ENCODE measurements around the gene SETBP1.

The SETBP1 gene

GRCh38 chr18:44816477-44816876 is 135.8 kb downstream of the SETBP1 start:
- no peak for DNase-seq (ENCODE audit: low spot score)

- no peak for DNase-seq (ENCODE audit: low spot score)
Measured at GRCh38 chr18:44817831-44818473, 137.3 kb downstream of the SETBP1 start.

GRCh38 chr18:44818668-44819403 is 138.1 kb downstream of the SETBP1 start:
- no peak for DNase-seq (ENCODE audit: low spot score)

DNA sequence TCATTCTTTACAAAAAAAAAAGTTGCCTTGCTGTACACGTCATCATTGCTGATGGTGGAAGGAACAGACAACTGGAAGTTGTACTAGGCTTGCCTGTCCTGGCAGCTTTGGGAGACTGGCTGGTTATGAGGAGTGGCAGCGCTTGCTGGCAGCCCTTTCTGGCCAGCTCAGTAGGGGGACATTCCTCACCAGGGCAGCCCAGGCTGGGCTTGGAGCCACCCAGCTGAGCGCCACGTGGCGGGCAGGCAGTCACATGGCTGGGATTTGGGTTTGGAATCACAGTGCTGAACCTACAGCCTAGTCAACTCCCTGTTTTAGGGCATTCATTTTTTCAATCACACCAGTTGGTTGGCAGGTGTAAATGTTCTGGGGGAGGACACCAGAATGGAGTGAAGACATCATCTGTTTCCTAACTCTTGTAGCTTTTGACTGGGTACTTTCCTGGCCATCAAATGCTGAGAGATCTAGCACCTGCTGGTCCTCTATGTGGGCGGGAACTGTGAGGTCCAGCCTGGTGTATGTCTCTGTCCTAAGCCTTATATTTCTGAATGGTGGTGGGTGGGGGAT is 139.3 kb downstream of the SETBP1 start:
- no peak for DNase-seq (ENCODE audit: low spot score)

DNA sequence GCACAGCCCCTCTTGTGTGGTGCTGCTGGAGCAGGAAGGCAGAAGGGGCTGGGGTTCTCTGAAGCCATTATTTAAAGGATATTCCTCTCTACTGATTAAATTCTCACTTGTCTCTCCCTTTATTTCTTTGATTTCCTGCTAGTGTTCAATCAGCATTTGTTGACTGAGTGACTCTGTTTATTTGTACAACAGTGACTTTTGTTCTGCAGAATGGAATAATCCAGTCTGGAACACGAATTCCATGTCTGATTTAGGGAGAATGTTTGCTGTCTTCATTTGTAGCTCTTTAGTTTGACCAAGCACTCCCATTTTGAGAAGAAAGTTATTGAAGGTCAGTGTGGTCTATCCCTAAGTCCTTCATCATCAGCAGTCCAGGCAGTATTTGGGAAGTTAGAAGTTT is 141.2 kb downstream of the SETBP1 start:
- DNase-seq (ENCODE audit: low spot score): no peak

DNA sequence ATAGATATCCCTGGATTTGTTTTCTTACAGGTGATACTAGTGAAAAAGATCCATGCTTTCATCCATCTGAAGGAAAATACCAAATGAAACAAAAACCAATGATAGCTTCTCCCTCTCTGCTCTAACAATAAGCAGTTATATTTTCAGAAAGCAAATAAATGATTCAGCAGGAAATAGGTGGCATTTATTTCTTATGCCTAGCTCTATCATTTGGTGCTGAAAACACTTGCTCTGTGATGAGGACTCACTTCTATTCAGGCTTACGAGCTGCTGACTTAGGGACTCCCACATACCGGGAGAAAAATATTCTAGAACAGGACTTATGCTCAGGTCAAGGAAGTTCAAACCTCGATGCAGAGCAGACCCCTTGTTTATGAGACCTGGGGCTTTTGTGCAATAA is 142.6 kb downstream of the SETBP1 start:
- no peak for DNase-seq (ENCODE audit: low spot score)

DNA sequence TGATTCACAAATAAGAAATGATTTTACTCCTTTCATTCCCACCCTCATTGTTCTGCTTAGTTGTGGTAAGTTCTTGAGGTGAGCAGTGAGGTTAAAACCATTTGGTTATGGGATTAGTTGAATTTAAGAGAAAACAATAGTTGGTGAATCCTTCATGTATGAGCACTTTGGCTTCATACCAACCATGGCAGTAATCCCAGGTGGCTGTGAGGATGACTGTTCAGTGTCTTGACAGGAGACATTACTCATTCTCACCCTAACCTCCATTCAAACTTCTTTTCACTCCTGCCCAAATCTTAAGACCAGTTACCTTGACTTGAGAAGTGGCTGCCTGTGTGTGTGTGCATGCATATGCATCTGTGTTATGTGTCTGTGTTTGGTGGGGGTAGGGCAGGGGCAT is 143.1 kb downstream of the SETBP1 start:
- no peak for DNase-seq (ENCODE audit: low spot score)

- DNase-seq (ENCODE audit: low spot score): no peak
Measured at GRCh38 chr18:44824884-44825283, 144.2 kb downstream of the SETBP1 start.

DNA sequence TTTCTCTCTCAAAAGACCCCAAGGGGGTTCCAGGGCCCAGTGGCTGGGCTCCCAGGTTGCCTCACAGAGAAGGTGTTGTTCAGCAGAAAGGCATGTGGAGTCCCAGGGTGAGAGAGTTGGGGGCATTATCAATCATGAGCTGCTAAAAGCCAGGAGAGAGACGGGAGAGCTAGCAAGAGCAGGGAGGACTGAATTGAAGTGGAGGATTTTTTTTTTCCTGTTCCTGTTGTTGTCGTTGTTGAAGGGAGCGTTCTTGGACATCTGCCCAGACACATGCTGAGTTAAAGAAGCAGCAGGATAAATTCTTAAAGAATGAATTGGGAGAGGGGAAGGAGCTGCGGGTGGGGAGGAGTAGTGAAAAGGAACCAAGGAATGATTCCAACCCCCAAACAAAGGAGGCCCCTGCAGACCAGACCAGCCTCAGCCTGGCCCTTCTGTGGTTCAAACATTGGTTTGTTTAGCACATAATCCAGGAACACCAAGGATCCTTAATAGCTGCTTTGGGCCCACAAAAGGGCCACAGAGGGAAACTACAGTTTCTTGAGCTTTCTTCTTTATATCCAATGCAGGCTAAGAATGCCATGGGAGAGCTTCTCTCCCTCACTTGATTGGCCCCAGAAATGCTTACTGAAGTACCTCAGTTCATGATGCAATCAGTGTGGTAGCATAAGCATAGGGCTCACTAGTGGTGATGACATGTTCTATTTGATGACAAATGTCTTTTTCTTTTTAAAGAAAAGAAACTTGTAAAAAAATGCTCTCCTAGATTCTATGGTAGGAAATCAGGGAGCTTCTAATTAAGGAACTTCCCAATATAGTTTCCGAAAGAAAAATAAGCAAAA is 146.0 kb downstream of the SETBP1 start:
- DNase-seq (ENCODE audit: low spot score): peak; percentile 61

DNA sequence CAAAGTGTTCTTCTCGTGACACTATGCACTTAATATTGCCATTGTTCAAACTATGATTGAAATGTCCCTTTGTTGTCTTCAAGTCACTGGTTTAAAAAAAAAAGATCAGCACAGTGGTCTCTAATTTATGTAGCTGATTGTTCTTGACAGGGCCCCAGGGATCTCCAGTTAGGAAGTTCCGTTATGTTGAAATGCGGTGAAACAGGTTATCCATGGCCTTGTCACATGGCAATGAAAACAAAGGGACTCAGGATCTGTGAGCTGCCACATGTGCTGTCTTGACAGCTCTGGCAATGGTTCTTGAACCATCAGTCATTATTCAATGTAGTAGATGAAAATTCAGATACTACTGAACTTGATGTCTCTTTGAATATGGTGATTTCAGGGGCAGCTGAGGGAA is 147.4 kb downstream of the SETBP1 start:
- DNase-seq (ENCODE audit: low spot score): no peak

DNA sequence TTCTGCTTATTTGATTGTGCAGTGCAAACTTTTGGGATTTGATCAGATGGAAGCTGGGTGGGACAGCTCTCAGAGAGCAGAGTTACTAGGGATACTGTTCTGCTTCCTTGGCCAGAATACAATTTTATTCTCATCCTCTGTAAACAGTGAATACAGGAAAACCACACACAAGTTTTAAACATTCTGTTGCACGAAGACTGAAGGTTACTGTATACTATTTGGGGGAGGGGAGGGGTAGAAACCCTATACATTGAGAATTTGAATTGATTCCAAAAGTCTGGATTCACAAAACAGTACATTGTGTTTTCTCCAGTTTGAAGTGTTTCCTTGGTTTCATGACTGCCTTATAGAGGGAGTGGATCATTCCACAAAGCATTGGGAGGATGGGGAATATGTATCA is 149.9 kb downstream of the SETBP1 start:
- DNase-seq (ENCODE audit: low spot score): no peak

DNA sequence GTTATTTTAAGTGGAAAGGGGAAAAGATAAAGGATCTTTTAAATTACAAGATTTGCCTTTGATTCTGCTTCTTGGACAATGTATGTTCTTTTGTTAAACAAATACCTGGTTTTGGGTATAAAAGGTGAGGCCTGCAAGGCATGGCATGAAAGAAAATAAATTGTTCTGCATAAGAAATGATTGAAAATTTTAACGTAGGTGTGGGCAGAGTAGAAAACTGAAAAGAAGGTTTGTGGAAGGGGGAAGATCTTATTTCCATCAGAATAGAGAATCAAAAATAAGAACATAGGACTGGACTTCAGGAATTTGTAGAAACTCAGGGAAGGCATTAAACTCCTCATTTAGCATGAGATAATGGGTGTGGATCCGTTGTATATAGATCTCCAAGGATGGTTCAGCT is 153.1 kb downstream of the SETBP1 start:
- no peak for DNase-seq (ENCODE audit: low spot score)

GRCh38 chr18:44834867-44835469 is 154.3 kb downstream of the SETBP1 start:
- DNase-seq (ENCODE audit: low spot score): no peak

DNA sequence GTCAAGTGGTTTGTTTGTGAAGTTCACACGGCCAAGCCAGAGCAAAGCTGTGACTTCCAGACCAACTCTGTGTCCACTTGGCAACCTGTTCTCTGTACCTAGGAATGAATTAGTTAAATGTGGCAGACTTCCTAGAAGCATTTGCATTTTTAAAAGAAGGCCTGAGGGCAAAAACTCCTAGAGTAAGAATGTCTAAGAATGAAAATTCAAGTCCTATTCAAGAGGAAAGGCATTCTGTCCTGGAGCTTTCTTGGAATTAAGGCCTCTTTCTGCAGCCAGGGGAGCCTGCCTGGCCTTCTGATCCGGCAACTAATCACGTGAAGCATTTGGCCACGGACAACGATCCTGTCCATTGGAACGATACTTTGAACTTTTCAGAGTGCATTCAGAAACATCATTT is 155.0 kb downstream of the SETBP1 start:
- peak; percentile 51 for DNase-seq (ENCODE audit: low spot score)

- DNase-seq (ENCODE audit: low spot score): no peak
Measured at GRCh38 chr18:44836263-44836662, 155.6 kb downstream of the SETBP1 start.

GRCh38 chr18:44837482-44838180 is 156.9 kb downstream of the SETBP1 start:
- no peak for DNase-seq (ENCODE audit: low spot score)

DNA sequence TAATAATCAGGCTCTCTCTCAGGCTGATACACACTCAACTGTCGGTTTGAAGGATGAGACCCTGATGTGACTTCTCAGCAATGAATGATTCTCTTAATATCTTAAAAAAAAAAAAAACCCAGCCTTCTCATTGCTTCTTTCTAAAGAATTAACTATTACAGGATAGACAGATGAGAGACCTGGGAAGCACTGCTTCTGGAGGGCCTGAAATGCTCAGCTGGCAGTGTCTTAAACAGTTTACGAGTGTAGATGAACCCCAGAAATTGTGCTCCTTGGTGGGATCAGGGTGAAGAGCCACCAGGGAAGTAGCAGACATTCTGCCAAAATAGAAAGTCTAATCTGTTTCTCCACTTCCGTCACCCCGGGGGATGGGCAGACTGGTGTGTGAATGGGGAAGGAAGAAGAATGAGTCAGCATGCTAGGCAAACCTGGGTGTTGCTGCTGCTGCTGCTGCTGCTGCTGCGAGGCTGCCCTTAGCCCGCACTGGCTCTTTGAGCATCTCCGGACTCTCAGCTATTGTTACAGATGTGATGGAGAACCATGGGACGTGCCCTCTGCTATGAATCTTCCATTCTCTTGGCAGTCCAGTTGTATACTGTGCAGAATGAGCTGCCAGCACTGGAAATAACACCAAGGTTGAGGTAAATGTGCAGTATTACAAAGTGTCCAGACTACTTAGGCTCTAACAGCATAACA is 158.4 kb downstream of the SETBP1 start:
- DNase-seq (ENCODE audit: low spot score): peak; percentile 58

GRCh38 chr18:44840058-44840790 is 159.5 kb downstream of the SETBP1 start:
- no peak for DNase-seq (ENCODE audit: low spot score)

DNA sequence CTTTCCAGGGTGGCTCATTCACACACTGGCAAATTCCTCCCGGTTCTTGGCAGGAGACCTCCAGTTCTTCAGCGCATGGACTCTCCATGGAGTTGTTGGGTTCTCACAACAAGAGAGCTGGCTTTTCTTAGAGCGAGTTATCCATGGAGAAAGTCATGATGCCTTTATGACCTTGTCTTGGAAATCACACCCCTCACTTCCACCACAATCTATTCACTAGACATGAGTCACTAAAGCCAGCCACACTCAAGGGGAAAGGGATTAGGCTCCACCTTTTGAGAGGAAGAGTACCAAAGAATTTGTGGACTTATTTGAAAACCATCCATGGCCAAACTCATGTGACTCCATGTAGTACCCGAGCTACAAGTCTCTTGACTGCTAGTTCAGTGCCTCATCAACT is 160.5 kb downstream of the SETBP1 start:
- no peak for DNase-seq (ENCODE audit: low spot score)
